Tongue (tissue), 2 donors: ENCODE measurements around the gene SLAIN2. TPM values are rescaled to one million over a fixed set of nuclear protein-coding genes. Genes with fewer than 3 reads are reported as not detected.
"Not testable (repeated sequence)": the region's sequence is repeated elsewhere in the genome, so short reads cannot be mapped to it uniquely, and the experiment has no call there.

ENCODE experiments used
- DNase-seq: peaks from one replicate; pipeline ENCODE4 v3.0.0-alpha.2; 2015
- total RNA-seq: library from RNA; depleted of rRNA; stranded (reverse); fragments of >200 nt; gene quantifications from one replicate; pipeline ENCODE4 v1.2.3, GENCODE V29; 2014

The SLAIN2 gene
- total RNA-seq, 1 donor from 2014 or later = 106 TPM

DNA sequence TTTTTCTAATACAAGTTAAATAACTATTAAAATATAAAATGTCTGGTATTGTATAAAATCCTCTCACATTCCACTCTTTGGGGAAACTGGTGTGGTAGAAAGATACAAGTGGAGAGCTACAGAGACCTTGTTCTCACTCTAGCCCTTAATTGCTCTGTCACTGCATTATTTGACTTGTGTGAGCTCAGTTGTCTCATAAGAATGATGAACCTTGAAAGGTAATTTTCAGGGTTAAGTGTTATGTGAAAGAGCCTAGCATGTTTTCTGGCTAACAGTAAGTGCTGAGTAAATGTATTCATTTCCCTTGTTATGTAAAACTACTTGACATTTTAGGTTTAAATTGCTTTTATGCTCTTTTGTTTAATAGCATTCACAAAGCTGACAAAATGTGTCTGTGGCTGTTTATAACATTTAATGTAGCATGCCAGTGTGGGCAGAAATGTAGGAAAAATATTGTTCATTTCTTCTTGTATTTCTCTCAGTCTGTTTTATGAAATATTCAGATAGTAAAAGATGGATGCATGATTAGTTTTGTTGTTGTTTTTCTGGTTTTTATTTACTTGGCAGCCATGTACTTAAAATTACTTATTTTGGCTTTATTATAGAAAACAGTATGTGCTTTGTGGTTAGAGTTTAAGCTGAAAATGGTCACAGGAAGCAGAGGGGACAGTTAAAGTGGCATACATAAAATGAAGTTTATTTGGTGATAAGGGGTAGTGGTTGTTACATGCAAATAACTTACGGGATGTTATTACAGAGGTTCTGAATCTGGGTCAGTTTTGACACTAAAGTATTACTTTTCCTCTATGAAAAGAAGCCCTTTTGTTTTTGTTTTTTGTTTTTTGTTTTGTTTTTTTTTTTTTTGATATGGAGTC, 29.2 kb downstream of the SLAIN2 start:
- DNase-seq = no peak

DNA sequence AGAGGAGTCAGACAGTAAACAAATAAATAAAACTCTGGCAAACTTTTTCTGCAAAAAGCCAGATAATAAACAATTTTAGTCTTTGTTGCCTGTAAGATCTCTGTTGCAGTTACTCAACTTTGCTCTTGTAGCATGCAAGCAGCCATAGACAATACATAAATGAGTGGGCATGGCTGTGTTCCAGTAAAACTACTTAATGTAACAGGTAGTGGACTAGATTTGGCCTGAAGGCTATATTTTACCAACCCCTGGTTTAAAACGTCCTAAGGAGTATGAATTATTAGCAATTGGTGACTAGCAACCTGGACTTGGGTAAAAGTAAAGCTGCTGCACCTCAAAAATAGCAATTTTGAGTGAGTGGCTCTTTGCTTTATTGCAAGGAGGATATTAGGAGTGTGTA, 30.9 kb downstream of the SLAIN2 start:
- no peak for DNase-seq

DNA sequence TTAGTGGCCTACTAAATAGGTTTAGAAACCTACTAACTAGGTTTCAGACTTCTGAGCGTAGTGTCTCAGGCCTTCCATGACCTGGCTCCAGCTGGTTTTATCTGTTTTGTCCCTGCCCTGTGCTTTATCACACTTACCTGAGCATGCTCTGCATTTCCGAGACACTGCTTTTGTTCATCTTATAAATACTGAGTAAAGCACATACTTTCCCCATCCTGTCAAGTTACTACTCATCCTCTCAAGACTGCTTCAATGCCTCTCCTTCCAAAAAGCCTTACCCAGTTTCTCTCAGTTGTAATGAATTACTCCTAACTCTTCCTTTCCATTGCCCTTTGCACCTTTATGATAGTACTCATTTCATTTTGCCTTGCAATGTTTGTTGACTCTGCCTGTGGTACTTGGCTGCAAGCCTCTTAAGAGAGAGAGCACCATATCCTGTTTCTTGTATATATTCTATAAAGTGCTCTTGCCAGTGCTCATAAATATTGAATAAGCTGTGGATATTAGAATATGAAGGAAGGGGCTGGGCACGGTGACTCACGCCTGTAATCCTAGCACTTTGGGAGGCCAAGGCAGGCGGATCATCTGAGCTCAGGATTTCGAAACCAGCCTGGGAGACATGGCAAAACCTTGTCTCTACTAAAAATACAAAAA, 34.4 kb downstream of the SLAIN2 start:
- DNase-seq = no peak

DNA sequence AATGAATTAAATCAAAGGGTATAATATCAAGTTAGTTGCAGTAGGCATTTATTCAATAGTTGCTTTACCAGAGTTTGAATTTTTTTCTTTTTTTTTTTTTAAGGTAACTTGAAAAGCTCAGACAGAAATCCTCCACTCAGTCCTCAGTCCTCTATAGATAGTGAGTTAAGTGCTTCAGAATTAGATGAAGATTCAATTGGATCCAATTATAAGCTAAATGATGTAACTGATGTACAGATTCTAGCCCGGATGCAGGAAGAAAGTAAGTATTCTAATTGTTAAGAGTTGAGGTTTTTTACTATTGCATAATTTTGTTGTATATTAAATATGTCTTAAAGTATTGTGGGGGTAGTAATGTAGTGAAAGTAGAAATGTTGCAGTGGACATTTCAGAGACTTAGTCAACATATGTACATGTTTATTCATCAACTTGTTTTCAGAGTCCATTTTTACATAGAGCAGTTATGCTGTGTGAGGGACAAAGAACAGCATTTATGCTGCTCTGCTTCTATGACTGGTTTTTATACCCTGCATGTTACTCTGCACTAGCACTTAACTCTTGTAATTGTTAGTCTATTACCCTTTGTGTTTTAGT, 38.4 kb downstream of the SLAIN2 start:
- no peak for DNase-seq

DNA sequence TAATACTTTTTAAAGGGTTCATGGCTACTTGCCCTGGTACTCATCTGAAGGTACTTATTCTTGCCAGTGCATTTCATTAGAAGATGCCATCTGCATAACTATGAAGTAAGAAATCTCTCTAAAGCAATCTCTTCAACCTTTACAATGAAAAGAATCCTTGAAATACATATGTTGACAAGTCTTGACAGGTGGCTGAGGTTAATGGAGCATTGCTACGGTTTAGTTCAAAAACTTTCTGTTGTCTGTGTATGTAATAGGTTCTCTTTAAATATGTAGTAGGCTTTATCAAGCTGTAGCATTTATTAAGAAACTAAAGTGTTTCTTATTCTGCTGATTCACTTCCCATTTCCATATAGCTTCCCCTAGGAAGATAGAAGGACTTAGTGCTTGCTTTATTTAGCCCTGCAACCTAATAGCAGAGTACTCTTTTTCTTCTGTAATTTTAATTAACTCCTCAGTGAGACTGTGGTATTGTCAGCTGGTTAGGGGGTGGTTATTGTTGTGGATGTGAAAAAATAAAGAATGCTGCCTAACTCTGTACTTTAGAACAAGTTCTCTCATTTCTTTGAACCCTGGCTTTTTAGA, 39.3 kb downstream of the SLAIN2 start:
- peak; percentile 24 for DNase-seq

DNA sequence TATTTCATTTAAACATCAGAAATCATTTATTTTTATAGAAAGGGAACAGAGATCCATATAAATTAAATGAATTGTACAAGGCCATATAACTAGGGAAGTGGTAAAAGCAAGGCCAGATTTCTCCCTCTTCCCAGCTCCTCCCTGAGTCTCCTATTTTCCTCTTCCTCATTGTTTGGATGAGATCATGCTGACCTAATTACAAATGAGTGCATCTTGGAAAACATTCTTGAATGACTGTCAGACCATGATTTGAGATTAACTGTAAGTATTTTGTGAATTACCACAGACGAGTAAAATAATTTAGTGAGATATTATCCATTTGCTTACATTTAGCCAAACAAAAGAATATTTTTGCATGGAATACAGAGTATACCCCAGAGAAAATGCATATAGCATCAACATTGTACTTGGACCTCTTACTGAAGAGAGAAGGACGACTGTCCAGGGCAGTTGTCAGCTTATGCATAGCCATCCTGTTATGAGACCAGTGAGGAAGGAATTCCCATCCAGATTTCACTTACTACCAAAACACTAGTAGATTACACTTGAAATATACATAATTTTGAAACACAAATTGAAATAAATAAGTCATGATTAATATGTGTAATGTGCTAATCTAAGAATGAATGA, 47.3 kb downstream of the SLAIN2 start:
- peak; percentile 7 for DNase-seq

DNA sequence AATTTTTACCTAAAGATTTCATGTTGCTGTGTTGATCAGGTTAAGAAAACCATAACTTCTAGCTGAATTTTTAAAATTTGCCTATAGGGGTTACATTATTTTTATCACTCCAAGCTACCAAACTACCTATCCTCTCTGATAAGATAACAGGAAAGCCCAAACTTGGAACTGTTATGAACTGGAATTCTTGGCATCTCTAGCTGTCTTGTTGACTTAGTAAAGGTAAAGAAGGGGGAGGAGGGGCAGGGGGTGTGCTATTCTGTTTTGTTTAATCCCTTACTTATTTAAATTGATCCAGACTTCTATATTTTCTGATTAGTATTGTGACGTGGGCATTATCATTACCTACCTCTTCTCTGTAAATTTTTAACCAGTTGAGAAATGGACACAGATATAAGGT, 54.7 kb downstream of the SLAIN2 start:
- no peak for DNase-seq

DNA sequence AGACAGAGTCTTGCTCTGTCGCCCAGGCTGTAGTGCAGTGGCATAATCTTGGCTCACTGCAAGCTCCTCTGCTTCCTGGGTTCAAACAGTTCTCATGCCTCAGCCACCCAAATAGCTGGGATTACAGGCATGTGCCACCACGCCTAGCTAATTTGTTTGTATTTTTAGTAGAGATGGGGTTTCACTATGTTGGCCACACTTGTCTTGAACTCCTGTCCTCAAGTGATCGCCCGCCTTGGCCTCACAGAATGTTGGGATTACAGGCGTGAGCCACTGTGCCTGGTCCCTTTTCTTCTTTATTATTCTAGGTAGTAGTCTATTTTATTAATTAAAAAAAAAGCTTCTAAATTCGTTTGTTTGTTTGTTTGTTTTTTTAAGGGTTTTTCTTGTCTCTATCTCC, 59.1 kb downstream of the SLAIN2 start:
- no peak for DNase-seq

DNA sequence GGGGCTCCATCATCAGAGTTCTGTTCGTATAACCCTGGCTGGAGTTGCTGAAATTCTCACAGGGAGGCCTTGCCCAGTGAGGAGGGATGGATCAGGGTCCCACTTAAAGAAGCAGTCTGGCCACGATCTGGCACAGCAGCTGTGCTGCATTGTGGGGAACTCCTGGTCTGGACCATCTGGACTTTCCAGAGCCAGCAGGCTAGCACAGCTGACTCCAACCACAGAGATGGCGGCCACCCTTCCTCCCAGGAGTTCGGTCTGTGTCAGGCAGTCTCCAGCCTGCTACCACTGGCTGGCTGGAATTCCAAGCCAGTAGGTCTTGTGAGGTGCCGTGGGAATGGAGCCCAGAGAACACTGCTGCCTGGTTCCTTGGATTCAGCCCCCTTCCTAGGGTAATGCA, 62.0 kb downstream of the SLAIN2 start:
- no peak for DNase-seq

DNA sequence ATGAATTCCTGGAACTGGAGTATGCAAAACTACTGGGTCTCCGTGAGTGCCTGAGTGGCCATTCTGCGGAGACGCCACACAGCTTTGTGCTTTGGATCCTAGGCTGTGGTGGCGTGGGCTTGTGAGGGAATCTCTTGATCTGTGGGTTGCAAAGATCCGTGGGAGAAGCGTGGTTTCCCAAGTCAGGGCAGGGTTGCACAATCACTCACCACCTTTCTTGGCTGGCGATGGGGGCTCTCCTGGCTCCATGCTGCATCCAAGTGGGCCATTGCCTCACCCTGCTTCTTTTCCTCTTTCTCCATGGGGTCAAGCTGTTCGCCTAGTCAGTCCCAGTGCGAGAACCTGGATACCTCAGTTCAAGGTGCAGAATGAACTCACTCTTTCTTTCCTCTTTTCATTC, 62.5 kb downstream of the SLAIN2 start:
- no peak for DNase-seq

DNA sequence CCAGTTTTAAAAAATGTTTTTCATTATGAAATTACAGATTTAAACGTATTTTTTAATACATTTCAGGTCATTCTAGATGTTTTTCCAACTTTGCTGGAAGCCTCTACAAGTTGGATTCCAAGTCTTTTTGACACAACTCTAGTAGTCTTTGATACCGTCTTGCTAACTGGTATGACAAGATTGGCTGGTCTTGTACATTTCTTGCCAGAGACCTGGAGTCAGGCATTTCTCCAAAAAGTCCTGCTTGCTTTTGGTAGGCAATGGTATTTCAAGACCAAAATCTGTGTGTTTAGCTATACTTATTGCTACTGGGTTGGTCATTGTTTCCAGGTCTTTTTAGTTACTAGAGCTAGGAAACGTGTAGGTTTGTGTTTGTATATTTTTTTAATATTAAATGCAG, 64.6 kb downstream of the SLAIN2 start:
- DNase-seq = no peak

DNA sequence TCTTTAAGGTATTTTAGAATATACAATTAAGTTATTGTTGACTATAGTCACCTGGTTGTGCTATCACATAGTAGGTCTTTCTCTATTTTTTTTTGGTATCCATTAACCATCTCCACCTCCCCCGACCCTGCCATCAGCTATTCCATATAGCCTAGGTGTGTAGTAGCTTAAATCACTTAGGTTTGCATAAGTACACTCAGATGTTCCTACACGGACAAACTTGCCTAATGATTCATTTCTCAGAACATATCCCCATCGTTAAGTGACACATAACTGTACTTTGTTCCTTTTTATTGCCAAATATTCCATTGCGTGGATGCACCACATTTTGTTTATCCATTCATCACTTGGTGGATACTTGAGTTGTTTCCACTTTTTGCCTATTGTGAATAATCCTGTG, 67.9 kb downstream of the SLAIN2 start:
- no peak for DNase-seq

DNA sequence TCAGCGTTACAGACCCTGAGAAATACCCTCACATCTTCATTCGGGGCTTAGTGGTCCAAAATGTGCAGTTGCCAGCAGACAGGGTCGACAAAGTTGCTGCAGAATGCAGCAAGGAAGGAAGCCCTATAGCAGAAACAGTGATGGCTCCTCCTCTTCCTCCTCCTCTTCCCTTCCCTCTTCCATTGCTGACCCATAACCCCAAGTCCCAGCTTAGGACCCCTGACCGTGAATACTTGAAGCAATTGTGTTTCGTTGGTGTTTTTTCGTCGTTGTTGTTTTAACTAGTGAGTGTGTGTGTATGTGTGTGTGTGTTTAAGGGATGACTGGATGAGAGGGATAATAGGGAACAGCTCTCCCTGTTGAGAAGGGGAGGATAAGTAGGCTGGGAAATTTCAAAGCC, 69.5 kb downstream of the SLAIN2 start:
- DNase-seq = no peak

DNA sequence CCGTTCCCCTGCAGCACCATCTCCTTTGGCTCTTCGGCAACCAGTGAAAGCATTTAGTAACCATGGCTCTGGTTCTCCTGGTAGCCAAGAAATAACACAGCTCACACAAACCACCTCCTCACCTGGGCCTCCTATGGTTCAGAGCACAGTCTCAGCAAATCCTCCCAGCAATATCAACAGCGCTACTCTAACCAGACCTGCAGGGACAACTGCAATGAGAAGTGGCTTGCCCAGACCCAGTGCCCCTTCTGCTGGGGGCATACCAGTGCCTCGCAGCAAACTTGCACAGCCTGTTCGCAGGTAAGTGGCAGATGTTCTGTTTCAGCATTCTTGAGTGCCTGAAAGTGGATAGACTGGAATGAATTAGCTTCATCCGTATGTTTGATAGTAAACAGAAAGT, 78.8 kb downstream of the SLAIN2 start:
- peak; percentile 11 for DNase-seq

DNA sequence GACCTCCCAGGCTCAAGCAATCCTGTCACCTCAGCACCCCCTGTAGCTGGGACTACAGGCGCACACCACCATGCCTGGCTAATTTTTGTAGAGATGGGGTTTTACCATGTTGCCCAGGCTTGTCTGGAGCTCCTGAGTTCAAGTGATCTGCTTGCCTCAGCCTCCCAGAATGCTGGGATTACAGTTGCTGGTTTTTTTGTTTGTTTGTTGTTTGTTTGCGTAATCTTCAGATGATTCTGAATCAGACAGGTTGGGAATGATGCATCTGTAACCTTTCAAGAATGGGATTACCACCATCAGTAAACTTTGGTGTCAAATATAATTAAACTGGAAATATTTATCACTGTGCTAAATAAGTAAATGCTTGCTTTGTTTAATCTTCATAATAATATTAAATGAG, 79.8 kb downstream of the SLAIN2 start:
- DNase-seq = no peak

DNA sequence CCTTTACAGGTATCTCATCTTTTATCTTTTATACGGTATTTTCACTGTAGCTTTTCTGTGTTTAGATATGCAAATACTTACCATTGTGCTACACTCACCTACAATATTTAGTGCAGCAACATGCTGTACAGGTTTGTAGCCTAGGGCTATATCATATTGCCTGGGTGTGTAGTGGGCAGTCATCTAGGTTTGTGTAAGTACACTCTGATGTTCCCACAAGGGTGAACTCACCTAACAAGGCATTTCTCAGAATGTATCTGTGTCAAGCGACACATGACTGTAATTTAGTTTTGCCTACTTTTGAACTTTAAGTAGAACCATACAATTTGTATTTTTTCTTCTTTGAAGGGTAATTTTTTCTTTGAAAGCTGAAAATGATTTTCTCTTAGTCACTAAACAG, 87.6 kb downstream of the SLAIN2 start:
- DNase-seq = no peak

DNA sequence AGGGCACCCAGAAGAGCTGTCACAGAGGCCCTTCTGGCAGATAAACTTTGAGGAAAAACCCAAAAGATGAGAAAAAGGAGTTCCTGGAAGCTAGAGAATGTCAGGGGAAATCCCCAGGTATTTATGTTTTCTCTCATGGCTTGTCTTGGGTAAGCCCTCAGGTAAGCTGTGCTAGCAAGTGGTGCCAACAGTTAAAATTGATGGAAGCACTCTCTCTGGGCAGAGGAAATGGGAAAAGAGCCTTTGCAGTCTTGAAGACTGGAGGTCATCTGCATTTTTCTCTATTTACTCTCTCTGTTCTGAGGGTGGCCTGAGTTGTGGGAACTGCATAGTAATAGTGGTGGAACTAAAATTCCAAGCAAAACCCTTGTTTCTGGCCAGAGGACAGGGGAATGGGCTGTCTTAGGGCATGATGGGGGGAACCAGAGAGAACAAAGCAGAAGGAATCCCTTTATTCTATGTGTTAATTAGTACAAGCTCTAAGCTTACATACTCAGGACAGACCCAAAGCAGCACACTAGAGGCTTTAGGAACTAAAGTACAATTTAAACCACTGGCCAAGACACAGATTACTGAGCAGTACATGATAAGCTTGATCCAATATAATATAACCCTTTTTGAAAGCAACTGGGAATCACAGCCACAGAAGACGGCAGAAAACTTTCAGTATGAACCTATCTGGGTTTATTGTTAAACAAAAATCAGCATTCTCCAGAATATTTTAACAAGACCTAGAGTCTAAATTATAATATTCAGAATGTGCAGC, 88.6 kb downstream of the SLAIN2 start:
- DNase-seq = no peak

DNA sequence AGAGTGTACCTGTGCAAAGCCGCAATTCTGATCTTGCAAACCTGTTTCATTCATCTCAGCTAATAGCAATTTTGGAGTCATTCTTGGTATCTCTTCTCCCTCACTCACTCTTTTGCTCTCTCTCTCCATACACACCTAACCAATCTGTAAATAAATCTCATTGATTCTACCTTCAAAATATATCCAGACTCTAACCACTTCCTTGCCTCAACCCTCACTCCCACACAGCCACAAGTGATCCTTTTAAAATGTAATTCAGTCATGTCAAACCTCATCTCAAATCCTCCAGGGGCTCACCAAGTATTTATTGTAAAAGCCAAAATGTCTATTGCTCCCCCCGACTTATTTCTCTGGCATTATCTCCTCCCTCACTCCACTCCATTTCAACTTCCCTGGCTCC, 90.1 kb downstream of the SLAIN2 start:
- DNase-seq = no peak

DNA sequence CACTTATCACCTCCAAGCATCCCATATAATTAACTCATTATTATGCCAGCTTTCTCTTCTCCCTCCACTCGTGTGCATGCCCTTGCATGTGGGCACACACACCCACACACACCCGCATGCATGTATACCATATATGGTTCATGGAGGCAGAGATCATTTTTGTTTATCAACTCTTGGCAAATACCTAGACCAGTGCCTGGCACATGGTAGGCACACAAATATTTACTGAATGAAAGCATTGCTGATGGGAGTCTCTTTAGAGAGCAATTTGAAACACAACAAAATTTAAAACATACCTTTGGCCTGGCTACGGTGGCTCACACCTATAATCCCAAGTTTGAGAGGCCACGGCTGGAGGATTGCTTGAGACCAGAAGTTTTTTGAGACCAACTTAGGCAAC, 90.7 kb downstream of the SLAIN2 start:
- DNase-seq = no peak

DNA sequence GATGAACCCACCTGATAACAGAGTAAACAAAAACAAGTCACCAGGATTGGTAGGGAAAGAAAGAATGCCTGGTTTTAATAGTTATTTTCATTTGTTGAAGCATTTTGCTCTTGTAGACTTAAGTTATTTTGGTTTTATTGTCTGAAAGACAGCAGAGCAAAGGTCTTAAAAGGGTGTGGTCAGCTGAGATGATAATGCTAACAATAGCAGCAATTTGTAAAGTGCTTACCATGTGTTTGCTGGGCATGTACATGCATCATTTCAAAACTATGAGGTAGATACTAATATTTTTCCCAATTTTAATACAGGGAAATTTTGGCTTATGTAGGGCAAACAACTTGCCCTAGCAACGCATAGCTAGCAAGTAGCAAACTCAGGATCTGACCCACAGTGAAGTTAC, 95.0 kb downstream of the SLAIN2 start:
- no peak for DNase-seq

DNA sequence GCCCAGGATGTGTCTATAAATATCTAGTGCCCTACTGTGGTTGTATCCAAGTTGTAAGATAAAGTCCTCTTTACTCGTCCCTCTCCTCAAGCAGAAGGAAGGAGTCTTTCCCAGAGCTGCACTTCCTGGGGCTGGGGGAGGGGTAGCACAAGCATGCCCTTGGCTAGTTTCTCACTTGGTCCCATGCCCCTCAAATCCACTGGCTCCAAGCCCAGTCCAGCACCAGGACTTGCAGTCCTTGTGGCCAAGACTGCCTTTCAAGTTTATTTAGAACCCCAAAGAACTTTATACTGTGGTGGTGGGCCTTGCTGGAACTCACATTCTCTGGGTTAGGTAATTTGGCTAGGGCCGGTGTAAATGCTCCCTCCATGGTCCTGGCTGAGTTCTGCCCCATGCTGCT, 98.7 kb downstream of the SLAIN2 start:
- DNase-seq = no peak

DNA sequence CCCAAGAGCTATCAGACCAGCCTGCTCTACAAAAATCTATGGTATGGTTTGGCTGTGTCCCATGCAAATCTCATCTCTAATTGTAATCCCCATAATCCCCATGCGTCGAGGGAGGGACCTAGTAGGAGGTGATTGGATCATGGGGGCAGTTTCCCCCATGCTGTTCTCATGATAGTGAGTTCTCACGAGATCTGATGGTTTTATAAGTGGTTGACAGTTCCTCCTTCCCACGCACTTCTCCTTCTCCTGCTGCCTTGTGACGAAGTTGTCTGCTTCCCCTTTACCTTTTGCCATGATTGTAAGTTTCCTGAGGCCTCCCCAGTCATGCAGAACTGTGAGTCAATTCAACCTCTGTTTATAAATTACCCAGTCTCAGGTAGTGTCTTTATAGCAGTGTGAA, 99.6 kb downstream of the SLAIN2 start:
- not testable (repeated sequence) for DNase-seq
